Muscle of leg (tissue), 11 donors: ENCODE measurements around the gene ARHGEF38. TPM values are rescaled to one million over a fixed set of nuclear protein-coding genes. Genes with fewer than 3 reads are reported as not detected.

Experiments used
- DNase-seq: peaks from one replicate; pipeline ENCODE4 v3.0.0; 2013
- H3K27ac ChIP-seq: one replicate; pipeline ENCODE4 v1.5.1; 2013; ENCODE audit warnings: mild to moderate bottlenecking, low read length, control low read depth
- H3K27me3 ChIP-seq: one replicate; pipeline ENCODE4 v1.6.1; 2013; ENCODE audit warnings: low read length; ENCODE audit not compliant: control insufficient read depth, insufficient read depth
- H3K36me3 ChIP-seq: one replicate; pipeline ENCODE4 v1.6.1; 2013; ENCODE audit warnings: low read length; ENCODE audit not compliant: control insufficient read depth, insufficient read depth
- H3K4me1 ChIP-seq: one replicate; pipeline ENCODE4 v1.6.1; 2013; ENCODE audit warnings: low read length; ENCODE audit not compliant: control insufficient read depth, insufficient read depth
- H3K4me3 ChIP-seq: one replicate; pipeline ENCODE4 v1.5.1; 2013; ENCODE audit warnings: low read length, control low read depth
- H3K9me3 ChIP-seq: replicated peaks from 2 replicates; pipeline ENCODE4 v1.6.1; 2013; ENCODE audit warnings: low read depth, low read length; ENCODE audit not compliant: control insufficient read depth
- WGBS: methylation state at CpG from one replicate; pipeline ENCODE4 v1.1.5; 2013; ENCODE audit warnings: missing lambda C conversion rate; ENCODE audit not compliant: insufficient coverage; 5-methylcytosine and 5-hydroxymethylcytosine counted together
- polyA plus RNA-seq, 8 donors: library from polyadenylated mRNA; unstranded; fragments of 120-200 nt; gene quantifications; one replicate each; pipeline versions ENCODE4 v1.2.1 to v1.2.3, GENCODE V29; 2013; ENCODE audit warnings: inconsistent platforms in 1 of 8, low replicate concordance in 1 of 8; ENCODE audit not compliant: insufficient read length in 8 of 8, insufficient read depth in 1 of 8
- total RNA-seq: library from RNA; stranded (reverse); fragments of 120-200 nt; gene quantifications from one replicate; pipeline ENCODE4 v1.2.4, GENCODE V29; 2013

ARHGEF38 gene
- total and polyA plus RNA-seq, 9 donors, result 0.27 to 1.6 (median 0.86) TPM; not detected in 4

DNA sequence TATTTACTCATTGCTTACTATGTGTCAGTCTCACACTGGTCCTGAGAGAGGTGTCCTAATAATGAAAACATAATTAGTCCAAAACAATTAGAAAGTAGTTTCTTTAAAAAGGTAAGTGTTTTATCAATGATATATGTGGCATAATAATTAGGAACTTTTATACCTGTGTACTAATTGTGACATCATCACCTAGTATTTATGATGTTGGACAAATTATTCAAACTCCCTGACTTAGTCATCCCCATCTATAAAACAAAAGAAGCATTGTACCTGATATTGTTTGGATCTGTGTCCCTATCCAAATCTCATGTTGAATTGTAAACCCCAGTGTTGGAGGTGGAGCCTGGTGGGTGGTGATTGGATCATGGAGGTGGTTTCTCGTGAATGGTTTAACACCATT, 15.8 kb upstream of the ARHGEF38 start:
- Histone ChIP-seq H3K4me1 (no peaks in the 10 kb centered on the region), H3K9me3 (no peaks in the 10 kb centered on the region), H3K36me3 (no peaks in the 10 kb centered on the region), H3K27ac (no peak overlapping the region), H3K27me3 (no peaks in the 10 kb centered on the region), H3K4me3 (no peak overlapping the region)
- no peak for DNase-seq
- no CpG with 5 or more reads among the region's 1 CpG for WGBS

DNA sequence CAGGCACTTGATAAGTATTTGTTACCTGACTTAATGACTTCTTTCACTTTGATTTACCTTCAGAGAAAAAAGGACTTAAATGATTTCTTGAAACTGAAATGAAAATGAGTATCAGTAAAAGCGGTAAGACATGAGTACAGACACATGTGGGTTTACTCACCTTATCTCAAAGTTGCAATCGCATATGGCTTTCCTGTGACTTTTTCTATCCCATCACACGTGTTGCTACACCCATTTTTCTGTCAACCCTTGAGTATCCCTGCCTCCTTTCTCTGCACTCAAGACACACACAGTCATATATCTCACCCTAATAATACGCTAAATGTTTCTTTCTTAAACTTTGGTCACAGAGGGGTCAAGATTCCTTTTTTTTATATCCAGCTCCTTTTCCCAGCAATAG, 11.0 kb upstream of the ARHGEF38 start:
- H3K4me3 ChIP-seq, result no peak overlapping the region
- no peak overlapping the region for H3K27ac ChIP-seq
- H3K9me3 ChIP-seq, result no peaks in the 10 kb centered on the region
- 70% methylated on average over 4 of the region's 4 CpGs for WGBS
- H3K27me3 ChIP-seq, result no peaks in the 10 kb centered on the region
- no peaks in the 10 kb centered on the region for H3K4me1 ChIP-seq
- no peak for DNase-seq
- no peaks in the 10 kb centered on the region for H3K36me3 ChIP-seq

DNA sequence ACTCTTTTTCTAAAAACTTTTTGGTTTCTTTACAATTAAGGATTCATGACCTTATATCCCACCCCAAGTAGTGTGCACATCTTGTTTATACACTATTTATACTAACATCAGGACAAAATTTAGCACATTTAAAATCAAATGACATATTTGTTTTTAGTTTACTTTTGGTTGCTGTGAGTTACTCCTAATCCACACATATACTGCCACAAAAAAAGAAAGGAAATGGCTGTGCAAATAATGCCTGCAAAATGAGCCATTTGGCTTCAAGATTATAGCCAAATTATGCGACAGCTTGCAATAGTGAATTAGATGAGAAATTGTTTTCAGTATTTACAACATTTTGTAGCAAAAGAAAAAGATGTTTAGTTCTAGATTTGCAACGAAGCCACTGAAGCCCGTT, 10.4 kb upstream of the ARHGEF38 start:
- Histone ChIP-seq H3K4me3 (no peak overlapping the region), H3K36me3 (no peaks in the 10 kb centered on the region), H3K27ac (no peak overlapping the region), H3K27me3 (no peaks in the 10 kb centered on the region), H3K4me1 (no peaks in the 10 kb centered on the region), H3K9me3 (no peaks in the 10 kb centered on the region)
- DNase-seq, result no peak
- 92% methylated on average over 2 of the region's 3 CpGs for WGBS

DNA sequence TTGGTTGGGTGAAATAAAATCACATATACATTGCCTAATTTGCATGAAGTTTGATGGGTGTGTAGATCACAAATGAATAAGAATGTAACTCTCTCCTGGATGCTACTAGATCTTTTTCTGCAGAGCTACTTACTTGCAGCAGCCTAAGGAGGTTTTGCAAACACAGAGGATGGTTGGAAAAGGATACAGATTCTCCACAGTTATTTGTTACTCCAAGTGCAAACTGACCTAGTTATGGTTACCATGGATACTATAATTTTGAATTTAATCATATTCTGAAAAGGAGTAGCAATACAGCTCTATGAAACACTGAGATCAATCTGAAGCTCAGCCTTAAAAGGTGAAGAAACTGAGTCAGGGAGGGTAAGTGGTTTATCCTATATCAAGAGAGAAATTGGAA, 9.1 kb upstream of the ARHGEF38 start:
- H3K4me1 ChIP-seq, result no peaks in the 10 kb centered on the region
- H3K27ac ChIP-seq, result no peak overlapping the region
- DNase-seq, result no peak
- H3K4me3 ChIP-seq, result no peak overlapping the region
- H3K27me3 ChIP-seq, result no peaks in the 10 kb centered on the region
- no peaks in the 10 kb centered on the region for H3K36me3 ChIP-seq
- no peaks in the 10 kb centered on the region for H3K9me3 ChIP-seq

DNA sequence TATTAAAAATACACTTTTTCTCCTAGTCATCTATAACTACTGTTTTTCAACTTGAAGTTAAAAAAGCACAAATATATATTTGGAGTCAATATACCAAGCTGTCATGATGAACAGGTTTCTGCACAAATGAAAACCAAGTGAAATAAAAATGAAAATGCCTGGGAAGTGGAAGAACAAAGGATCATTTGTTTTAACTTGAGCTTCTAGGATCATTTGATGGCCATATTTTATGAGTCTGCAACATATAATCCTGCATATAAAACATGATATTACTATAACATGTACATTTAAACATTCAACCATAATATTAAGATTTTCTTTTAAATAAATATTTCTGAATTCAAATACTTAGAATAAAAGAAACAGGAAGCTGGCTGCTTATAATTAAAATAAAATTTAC, 8.5 kb upstream of the ARHGEF38 start:
- H3K4me1 ChIP-seq, result no peaks in the 10 kb centered on the region
- no peaks in the 10 kb centered on the region for H3K27me3 ChIP-seq
- H3K4me3 ChIP-seq, result no peak overlapping the region
- H3K9me3 ChIP-seq, result no peaks in the 10 kb centered on the region
- no peak overlapping the region for H3K27ac ChIP-seq
- no peak for DNase-seq
- H3K36me3 ChIP-seq, result no peaks in the 10 kb centered on the region

DNA sequence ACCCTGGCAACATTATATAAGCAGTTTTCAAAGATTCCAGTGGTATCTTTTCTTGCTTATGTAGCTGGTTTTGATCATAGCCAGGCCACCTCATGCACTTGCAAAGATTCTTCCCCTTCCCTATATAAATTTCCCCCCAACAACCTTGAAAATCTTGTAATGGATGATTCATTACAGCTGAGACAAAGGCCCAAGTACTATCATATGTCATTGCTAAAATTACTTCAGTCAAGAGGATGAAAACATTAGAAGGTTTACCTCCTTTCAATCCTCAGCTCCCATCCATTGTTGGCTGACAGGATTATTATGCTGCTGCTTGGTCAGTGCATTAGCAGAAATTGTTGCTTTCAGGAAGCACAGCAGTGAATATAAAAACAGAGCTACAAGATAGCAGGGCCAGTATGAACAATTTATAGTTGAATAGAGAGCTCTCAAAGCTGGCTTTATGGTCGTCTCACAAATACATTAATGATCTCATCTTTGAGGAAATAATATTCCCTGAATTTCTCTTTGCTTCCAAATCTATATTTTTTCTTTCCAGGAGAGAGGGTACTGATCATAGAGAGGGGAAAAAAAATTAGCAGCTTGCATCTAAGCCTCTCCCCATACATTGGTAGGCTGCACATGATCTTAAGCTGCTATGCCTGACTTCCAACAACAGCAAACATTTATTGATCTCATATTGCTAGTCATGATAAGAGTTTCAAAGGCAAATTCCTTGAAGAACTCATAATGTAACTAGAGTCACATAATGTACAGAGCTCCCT, 7.7 kb upstream of the ARHGEF38 start:
- no peak for DNase-seq
- Histone ChIP-seq H3K27ac (no peak overlapping the region), H3K4me1 (no peaks in the 10 kb centered on the region), H3K36me3 (no peaks in the 10 kb centered on the region), H3K9me3 (no peaks in the 10 kb centered on the region), H3K27me3 (no peaks in the 10 kb centered on the region), H3K4me3 (no peak overlapping the region)
- WGBS, result no CpG with 5 or more reads among the region's 1 CpG

DNA sequence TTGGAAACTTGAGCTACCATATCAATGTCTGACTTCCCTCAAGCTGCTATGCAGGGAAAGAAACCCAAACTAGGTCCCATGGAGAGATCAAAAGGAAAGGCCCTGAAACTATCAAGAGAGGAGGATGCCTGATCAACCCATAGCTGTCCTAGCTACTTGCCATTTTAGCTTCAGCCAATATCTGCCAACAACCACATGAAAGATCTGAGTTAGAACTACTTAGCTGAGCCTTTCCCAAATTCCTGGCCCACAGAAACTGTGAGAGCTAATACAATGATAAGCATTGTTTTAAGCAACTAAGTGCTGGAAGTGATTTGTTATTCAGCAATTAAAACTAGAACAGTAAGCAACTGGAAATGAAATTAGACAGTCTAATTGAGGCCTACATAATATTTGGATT, 6.3 kb upstream of the ARHGEF38 start:
- H3K27ac ChIP-seq, result no peak overlapping the region
- no peaks in the 10 kb centered on the region for H3K27me3 ChIP-seq
- no peaks in the 10 kb centered on the region for H3K4me1 ChIP-seq
- no peak for DNase-seq
- no peak overlapping the region for H3K4me3 ChIP-seq
- H3K36me3 ChIP-seq, result no peaks in the 10 kb centered on the region
- H3K9me3 ChIP-seq, result no peaks in the 10 kb centered on the region

DNA sequence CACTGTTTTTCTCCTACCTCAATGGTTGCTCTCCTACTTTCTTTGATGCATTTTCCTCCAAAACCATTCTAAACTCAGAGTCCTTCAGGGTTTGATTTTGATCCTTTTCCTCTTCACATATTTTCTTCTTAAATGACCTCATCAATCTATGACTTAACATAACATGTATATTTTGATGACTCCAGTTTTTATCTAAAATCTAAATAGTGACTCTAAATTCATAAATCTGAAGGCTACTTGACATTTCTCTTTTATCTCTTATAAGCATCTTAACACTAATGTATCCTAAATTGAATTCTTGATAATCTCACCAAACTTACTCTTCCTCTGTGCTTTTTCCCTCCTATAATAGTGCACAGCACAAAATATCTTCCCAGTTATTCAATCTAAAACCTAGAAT, 4.7 kb upstream of the ARHGEF38 start:
- Histone ChIP-seq H3K4me3 (no peak overlapping the region), H3K36me3 (no peaks in the 10 kb centered on the region), H3K9me3 (no peaks in the 10 kb centered on the region), H3K27me3 (no peaks in the 10 kb centered on the region), H3K4me1 (no peaks in the 10 kb centered on the region), H3K27ac (no peak overlapping the region)
- no peak for DNase-seq

DNA sequence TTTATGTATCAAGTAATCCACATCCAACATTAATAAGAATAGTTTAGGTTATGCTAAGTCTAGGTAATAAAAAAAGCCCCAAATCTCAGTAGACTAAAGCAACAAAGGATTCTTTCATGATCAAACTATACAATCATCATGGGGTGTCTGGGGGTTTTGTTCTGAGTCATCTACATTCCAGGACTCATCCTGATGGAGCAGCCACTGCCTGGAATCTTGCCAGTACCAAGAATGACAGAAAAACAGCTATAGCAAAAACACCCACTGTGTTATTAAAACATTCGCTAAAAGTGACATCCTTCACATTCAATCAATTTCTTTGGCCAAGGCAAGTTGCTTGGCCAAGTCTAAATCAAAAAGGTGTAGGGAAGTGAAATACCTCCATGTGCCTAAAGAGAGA, 3.9 kb upstream of the ARHGEF38 start:
- no peak overlapping the region for H3K4me3 ChIP-seq
- no peaks in the 10 kb centered on the region for H3K9me3 ChIP-seq
- H3K27me3 ChIP-seq, result no peaks in the 10 kb centered on the region
- H3K4me1 ChIP-seq, result no peaks in the 10 kb centered on the region
- H3K36me3 ChIP-seq, result no peaks in the 10 kb centered on the region
- no CpG with 5 or more reads among the region's 1 CpG for WGBS
- DNase-seq, result no peak
- no peak overlapping the region for H3K27ac ChIP-seq

DNA sequence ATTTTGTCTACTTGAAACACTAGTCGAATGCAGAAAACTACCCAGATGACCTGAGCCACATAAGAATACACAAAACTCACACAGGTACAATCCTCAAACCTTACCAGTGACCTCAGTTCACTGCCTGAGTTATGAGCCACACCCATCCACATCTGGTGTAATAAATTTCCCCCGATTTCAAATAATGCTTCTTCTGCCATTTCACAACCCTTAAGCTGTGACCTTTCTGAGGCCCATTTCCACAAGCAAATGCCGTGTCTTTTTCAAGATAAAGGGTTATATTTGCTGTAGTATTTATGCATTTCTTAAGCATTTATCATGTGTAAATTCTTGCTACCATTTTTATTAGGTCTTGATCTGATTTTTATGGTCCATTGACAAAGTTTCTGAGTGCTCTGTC, 1.8 kb upstream of the ARHGEF38 start:
- 83% methylated on average over 1 of the region's 3 CpGs for WGBS

DNA sequence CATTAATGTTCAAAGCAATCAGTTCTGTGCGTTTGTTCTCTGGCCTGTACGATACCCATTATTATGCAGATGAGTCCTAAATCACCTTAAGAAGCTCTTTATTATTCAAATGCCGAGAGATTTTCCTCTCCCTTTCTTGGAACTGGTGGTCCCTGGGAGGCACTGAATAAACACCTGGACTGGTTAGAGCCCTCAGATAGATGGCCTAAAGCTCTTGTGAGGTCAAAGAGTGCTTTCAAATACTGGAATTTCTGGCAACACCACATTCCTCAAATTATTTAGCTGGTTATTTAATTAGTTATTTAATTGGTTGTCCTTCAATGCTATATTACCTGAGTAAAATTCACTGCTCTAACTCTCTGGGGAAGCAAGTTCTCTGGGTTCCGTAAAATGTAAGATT, 3.0 kb downstream of the ARHGEF38 start:
- H3K4me3 ChIP-seq, result no peak overlapping the region
- H3K4me1 ChIP-seq, result no peaks in the 10 kb centered on the region
- no peaks in the 10 kb centered on the region for H3K9me3 ChIP-seq
- no CpG with 5 or more reads among the region's 4 CpGs for WGBS
- no peak for DNase-seq
- no peaks in the 10 kb centered on the region for H3K27me3 ChIP-seq
- H3K36me3 ChIP-seq, result no peaks in the 10 kb centered on the region
- H3K27ac ChIP-seq, result no peak overlapping the region

More for the DNA sequence above, 1.8 kb upstream of the ARHGEF38 start:
- Histone ChIP-seq H3K27ac (no peak overlapping the region), H3K4me1 (no peaks in the 10 kb centered on the region), H3K27me3 (no peaks in the 10 kb centered on the region), H3K36me3 (no peaks in the 10 kb centered on the region), H3K9me3 (no peaks in the 10 kb centered on the region), H3K4me3 (no peak overlapping the region)
- no peak for DNase-seq
